ENCODE data around the gene ACR.

Gene ACR

DNA sequence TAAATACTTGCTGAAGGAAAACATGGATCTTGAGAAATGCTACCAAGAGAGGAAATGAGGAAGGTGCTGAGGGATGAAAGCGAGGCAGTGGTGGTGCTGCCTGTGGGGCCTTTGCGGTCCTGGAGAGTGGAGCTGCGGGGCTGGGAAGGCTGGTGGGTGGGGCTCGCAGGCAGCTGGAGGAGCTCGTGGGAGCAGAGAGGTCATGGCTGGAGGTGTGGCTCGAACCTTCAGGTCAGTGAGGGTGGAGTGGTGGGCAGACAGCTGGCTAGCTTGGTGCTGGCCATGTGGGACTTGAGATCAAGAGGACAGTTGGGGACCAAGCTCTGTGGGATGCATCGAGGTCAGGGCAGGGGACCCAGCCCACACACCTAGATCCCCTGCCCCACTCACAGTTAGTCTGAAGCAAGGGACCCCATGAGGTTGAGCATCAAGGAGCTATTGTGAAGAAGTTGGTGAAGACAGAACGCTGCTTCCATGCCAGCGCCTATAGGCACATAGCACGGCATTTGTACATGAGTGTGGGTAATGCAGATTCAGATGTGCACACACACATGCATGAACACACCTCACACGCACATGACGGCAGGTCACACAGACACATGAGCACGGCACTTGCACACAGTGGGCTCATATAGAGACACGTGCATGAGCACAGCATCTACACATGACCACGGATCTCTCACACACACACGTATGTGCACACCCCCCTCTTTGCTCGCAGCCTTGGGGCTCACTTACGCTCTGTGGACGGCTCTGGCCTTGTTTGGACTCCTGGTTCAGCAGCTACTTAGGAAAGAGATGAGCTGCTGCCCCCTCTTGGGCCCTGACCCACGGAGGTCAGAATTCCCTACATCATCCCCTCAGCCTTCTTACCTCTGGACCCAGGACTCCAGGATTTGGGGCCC lies 34.9 kb upstream of the ACR start:
- DNase-seq: no peak

GRCh38 chr22:50703726-50704509 lies 34.1 kb upstream of the ACR start:
- DNase-seq: no peak

DNA sequence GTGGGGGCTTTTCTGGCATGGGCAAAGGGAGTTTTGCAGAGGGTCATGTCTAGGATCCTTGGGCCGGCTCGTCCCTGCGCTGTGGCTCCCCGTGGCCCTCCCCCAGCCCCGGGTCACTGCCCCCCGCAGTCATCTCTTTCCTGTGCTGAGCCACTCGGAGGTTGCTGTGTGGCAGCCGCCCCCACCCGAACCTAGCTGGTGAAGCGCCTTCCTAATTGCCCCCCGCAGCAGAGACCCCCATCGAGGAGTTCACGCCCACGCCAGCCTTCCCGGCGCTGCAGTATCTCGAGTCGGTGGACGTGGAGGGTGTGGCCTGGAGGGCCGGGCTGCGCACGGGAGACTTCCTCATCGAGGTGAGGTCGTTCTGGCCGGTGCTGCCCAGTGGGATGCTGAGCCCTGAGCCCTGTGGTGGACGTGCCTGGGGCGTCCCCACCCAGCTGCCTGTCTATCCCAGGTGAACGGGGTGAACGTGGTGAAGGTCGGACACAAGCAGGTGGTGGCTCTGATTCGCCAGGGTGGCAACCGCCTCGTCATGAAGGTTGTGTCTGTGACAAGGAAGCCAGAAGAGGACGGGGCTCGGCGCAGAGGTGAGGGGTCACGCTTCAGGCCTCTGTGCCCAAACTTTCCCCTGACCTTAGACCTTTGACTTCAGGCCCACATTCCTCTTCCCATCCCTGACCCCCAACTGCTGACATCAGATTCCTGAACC lies 33.3 kb upstream of the ACR start:
- no peak for DNase-seq

DNA sequence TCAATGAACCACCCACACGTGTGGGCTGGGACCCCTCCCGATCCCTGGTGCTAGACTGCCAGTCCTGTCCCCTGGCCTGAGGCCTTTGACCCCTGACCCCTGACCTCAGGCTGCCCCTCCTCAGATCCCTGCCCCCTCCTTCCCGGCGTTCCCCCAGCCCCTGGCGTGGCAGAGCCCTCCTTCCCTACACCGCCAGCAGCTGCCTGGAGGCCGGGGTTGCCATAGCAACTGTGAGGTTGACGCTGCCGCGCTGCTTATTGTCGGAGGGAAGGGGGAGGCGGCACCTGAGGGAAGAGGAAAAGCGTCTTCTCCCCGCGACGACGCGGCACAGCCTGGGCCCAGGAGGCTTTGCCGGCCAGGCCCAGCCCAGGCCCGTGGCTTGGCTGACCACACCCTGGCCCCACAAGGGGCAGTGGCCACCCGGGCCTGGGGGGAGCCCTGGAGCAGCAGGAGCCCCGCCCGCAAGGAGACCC lies 32.7 kb upstream of the ACR start:
- peak; percentile 76 for DNase-seq

DNA sequence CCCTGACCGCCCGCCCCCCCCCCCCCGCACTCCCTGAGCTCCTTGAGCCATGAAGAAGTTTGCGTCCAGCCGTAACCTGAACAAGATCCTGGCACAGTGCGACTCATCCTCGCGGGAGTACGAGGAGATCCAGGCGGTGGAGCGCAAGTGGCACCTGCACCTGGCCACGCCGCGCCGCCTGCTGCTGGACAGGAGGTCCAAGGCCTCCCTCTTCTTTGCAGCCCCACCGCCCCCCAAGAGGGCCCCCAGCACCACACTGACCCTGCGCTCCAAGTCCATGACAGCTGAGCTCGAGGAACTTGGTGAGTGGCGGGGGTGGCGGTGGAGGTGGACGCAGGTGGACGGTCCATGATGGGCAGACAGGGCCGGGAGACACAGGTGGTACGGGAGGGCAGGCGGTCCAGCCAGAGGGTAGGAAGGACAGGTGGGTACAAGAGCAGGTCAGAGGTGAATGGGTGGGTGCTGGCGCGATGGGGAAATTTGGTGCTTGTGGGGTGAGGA lies 32.1 kb upstream of the ACR start:
- no peak for DNase-seq

GRCh38 chr22:50706481-50707125 lies 31.4 kb upstream of the ACR start:
- no peak for DNase-seq

- DNase-seq: no peak
Measured at GRCh38 chr22:50708474-50708873, 29.5 kb upstream of the ACR start.

DNA sequence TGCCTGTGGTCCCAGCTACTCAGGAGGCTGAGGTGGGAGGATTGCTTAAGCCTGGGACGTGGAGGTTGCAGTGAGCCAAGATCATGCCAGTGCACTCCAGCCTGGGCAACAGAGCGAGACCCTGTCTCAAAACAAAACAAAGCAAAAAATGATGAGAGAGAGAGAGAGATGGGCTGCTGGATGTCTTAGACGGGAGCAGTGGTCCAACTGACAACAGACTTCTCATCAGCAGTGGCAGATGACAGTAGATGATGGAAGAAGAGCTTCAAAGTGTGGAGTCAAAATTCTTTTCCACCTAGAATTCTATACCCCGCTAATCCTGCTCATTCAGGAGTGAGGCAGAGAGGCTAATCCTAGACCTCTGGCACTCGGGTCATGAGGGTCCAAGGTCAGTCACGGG lies 29.0 kb upstream of the ACR start:
- no peak for DNase-seq

- DNase-seq: no peak
Measured at GRCh38 chr22:50710221-50710620, 27.8 kb upstream of the ACR start.

DNA sequence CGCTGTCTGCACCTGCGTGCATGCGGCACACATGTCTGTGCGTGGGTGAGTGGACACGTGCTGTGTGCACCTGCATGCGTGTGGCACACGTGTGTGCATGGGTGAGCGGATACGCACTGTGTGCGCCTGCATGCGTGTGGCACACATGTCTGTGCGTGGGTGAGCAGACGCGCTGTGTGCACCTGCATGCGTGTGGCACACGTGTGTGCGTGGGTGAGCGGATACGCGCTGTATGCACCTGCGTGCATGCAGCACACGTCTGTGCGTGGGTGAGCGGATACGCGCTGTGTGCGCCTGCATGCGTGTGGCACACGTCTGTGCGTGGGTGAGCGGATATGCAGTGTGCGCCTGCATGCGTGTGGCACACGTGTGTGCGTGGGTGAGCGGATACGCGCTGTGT lies 27.1 kb upstream of the ACR start:
- DNase-seq: no peak

DNA sequence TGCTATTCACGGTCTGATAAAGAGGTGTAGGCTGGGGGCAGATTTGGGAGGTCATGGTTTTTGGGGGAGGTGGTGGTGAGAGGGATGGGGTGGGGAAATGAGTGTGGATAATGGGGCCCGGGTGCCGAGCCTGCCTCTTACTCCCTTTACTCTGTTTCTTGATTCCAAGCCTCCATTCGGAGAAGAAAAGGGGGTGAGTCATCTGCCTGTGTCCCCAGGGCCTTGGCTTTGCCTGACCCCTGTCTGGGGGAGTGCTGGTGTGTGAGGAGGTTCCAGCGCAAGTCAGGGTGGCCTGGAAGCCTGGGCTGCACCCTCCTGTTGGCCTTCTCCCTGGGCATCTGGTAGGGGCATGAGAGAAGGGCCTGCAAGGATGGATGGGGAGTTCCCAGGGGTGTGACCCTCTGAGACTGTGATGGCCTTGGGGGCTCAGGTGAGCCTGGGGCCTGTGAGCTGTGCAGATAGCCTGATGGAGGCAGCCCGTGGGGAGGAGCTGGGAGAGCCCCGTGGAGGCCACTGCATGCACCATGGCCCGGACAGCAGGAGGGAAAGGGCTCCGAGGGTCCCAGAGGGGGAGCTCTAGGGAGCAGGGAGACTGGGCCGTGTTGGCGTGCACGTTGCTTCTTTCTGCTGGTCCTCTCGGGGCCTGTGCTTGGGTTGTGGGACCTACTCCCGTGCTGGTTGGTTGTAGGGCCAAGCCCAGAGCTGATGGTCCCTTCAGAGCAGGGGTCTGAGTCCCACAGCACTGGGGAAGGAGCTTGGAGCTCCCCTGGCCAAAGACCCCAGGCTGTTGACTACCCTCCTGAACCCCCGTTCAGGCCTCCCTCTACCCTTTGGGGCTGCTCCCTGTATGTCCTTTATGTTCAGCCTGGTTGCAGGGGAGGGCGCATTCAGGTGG lies 26.3 kb upstream of the ACR start:
- no peak for DNase-seq

- no peak for DNase-seq
Measured at GRCh38 chr22:50712341-50713007, 25.5 kb upstream of the ACR start.

- no peak for DNase-seq
Measured at GRCh38 chr22:50713008-50713385, 25.0 kb upstream of the ACR start.

- no peak for DNase-seq
Measured at GRCh38 chr22:50713571-50714056, 24.4 kb upstream of the ACR start.

DNA sequence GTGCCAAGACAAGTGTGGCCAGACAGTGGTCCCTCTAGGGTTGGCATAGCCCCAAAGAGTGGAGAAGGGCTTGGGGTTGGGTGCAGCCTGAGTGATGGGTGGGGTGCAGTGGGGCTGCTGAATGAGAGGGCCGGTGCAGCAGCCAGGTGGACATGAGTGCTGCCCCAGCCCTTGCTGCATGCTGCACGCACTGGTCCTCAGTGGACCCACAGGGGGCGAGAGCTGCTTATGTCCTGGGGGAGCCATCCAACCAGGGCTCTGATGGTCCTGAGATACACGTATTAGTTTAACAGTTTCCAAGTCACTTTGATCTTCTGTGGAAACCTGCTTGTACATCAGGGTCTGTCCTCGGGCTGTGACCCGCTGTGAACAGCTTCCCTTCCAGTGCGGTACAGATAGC lies 23.9 kb upstream of the ACR start:
- no peak for DNase-seq

DNA sequence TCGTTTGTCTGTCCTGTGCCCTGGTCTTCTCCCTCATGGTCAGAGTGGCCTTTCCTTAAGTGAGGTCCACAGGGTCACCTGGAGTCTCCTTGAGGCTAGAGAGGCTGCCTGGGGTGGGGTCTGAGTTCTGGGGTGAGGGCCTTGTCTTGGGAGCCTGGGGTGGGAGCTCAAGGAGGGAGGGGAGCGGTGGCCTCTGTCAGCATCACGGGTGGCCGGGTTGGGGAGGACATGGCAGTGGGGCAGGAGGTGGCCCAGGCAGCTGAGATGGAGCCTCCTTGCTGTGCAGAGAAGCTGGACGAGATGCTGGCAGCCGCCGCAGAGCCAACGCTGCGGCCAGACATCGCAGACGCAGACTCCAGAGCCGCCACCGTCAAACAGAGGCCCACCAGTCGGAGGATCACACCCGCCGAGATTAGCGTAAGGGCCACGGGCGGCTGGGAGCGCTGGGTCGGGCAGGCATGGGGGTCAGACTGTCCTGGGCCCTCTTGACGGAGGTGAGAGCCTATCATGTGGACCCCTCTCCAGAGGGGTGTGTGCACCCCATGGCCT lies 23.3 kb upstream of the ACR start:
- DNase-seq: no peak

DNA sequence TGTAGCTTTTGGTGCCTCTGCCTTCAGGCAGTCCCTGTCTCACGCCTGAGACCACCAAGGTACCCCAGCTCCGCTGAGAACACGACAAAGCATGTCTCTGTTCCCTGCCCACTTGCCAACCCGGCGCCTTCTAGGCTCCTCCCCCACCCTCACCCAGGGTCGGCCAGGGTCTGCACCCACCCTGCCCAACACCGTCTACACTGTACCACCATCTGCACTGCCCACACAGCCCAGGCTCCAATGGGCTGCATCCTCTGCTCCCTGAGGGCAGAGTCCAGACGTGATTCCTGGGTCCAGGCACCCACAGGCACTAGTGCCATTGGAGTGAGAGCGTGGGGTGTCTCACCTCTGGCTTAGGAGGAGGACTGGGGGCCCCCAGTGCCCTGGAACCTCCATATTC lies 22.8 kb upstream of the ACR start:
- no peak for DNase-seq

GRCh38 chr22:50715776-50716175 lies 22.2 kb upstream of the ACR start:
- DNase-seq: no peak

DNA sequence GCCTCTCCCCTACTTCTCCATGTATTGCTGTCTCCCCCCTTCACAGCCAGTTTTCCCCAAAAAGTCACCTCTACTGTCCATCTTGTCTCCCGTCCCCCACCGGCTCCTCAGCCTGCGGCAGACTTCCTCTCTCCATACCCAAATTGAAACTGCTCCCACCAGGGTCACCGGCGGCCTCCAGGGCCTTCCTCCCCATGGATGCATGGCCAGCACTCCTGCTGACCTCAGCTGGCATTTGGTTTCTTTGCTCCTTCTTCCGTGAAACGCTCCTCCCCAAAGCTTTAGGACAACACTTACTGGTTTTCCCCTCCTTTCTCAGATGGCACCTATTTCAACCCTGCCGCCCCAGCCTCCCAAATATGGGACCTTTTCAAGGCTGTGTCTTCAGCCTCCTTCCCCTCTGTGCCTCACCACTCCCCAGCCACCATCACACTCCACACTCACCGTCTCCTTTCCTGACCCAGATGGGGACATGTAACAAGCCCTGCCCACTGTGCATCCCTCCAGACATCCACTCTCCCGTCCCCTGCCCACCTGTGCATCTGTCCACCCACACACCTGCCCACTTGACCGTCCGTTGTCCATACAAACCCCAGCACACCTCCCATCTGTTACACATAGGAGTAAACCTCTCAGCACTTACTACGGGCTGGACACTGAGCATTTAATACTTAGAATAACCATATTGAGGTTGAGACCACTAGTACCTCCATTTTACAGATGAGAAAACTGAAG lies 21.5 kb upstream of the ACR start:
- DNase-seq: no peak
